ENCODE measurements around the gene SMPD3.
A peak's percentile ranks its signal among the peaks of the same experiment; 100 is the strongest.

Gene SMPD3

GRCh38 chr16:68451676-68452075 is 3.4 kb upstream of the SMPD3 start:
- Histone ChIP-seq H3K4me2 (no peak overlapping the region), H3K4me1 (peaks cover 12 to 18% (median 16%) of the 10 kb centered on the region in 10 experiments), H3K27ac (no peak overlapping the region), H3K9ac (no peak overlapping the region), H3K27me3 (peaks cover 11 to 16% (median 15%) of the 10 kb centered on the region in 11 experiments; a peak in 21 of 22 replicates), H4K20me1 (peaks cover 0 to 12% (median 9%) of the 10 kb centered on the region in 11 experiments; a peak in 11 of 22 replicates), H3K9me3 (replicated peaks in 1 of 11) (no peaks in the 10 kb centered on the region), H3K36me3 (no peaks in the 10 kb centered on the region), H3K4me3 (no peak overlapping the region)
- TF ChIP-seq Cebpa-rat (IDR thresholded peaks at IDR 0.05), result no peak

DNA sequence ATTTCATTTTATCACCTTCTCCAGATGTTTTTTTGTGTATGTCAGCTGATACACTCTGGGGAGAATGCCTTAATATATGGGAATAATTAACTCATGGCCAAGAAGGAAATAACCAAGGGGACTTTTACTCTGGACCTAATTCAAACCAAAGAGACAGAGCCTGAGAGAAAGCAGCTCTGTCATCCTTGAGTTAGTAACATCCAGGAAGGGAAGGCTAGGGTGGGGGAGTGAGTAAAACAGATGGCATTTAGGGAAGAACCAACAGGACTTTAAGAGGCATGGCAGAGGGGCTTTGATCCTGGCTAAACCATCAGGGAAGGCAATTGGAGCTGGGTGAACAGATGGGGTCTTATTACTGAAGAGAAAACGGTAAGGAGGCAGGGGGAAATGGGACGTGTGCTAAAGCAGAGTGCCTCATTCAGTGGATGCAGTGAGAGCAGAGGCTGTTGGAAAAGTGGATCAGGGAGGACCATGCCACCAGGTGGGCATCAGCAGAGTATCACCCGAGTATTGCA is 2.5 kb upstream of the SMPD3 start:
- TF ChIP-seq Cebpa-rat (IDR thresholded peaks at IDR 0.05), result no peak
- Histone ChIP-seq H4K20me1 (peaks cover 0 to 21% (median 9%) of the 10 kb centered on the region in 11 experiments; a peak in 11 of 22 replicates), H3K4me3 (no peak overlapping the region), H3K9ac (no peak overlapping the region), H3K9me3 (replicated peaks in 1 of 11) (no peaks in the 10 kb centered on the region), H3K36me3 (no peaks in the 10 kb centered on the region), H3K4me1 (peaks cover 12 to 18% (median 16%) of the 10 kb centered on the region in 10 experiments), H3K27me3 (peaks cover 13 to 25% (median 22%) of the 10 kb centered on the region in 11 experiments; a peak in 21 of 22 replicates), H3K4me2 (no peak overlapping the region), H3K27ac (no peak overlapping the region)

- Histone ChIP-seq H3K4me3 (peak overlapping the region; percentile 44 to 66 (median 52)), H3K4me1 (peaks cover 12 to 18% (median 16%) of the 10 kb centered on the region in 10 experiments), H3K4me2 (peak overlapping the region; percentile 75 to 100 (median 92)), H3K27ac (no peak overlapping the region), H3K9me3 (replicated peaks in 1 of 11) (no peaks in the 10 kb centered on the region), H3K27me3 (peaks cover 13 to 26% (median 22%) of the 10 kb centered on the region in 11 experiments; a peak in 21 of 22 replicates), H3K9ac (no peak overlapping the region), H4K20me1 (peaks cover 0 to 21% (median 9%) of the 10 kb centered on the region in 11 experiments; a peak in 11 of 22 replicates), H3K36me3 (no peaks in the 10 kb centered on the region)
- no peak for TF ChIP-seq Cebpa-rat (IDR thresholded peaks at IDR 0.05)
Observed at GRCh38 chr16:68447653-68448359, 502 bp downstream of the SMPD3 start.

DNA sequence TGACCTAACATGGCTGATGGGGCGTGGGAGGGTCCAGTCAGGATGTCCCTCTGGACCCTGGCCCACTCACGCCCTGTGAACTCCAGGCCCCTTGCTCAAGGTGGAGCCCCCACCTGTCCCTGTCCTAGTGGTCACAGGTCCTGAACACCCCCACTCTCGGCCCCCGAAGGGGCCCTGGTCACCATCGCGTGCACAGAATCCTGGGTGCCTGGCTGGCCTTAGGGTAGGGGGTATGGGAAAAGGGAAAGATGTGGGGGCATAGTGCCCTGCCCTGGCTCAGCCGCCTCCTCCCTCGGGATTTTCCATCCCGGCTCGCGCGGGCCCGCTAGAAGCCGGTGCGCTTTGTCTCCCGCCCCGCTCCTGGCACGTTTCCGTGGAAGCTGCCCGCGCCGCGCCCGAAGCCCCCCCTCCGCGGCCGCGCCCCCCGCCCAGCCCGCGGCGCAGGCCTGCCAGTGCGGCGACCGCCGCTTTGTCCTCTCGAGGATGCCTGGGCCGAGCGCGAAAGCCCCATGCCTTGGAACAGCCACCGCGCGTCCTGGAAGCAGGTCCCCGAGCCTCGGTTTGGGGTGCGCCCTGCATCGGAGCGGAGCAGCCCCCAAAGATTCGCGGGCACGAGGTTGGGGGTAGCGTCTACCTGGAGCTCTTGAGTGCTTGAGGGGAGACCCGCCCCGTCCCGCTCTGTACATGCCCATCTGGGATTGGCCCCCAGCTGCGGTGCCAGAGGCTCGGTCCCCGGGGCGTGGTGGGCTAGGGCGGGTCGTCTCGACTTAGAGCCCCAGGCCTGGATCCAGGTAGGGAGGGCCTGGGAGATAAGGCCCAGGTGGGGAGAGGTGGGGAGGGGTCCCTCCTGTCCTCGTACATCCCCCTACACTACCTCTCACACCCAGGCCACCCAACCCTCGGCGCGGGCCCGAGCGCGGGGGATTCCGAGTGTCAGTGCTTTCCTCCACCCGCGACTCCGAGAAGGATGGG is 1.3 kb downstream of the SMPD3 start:
- no peak for TF ChIP-seq Cebpa-rat (IDR thresholded peaks at IDR 0.05)
- Histone ChIP-seq H3K4me3 (no peak overlapping the region), H3K27ac (no peak overlapping the region)

GRCh38 chr16:68445458-68445857 is 2.9 kb downstream of the SMPD3 start:
- Histone ChIP-seq H3K4me2 (no peak overlapping the region), H3K36me3 (no peaks in the 10 kb centered on the region), H3K4me1 (peaks cover 12 to 18% (median 16%) of the 10 kb centered on the region in 10 experiments), H3K27me3 (peaks cover 13 to 26% (median 22%) of the 10 kb centered on the region in 11 experiments; a peak in 21 of 22 replicates), H3K27ac (no peak overlapping the region), H4K20me1 (peaks cover 0 to 21% (median 9%) of the 10 kb centered on the region in 11 experiments; a peak in 11 of 22 replicates), H3K4me3 (no peak overlapping the region), H3K9me3 (replicated peaks in 1 of 11) (no peaks in the 10 kb centered on the region), H3K9ac (no peak overlapping the region)
- no peak for TF ChIP-seq Cebpa-rat (IDR thresholded peaks at IDR 0.05)

More for the DNA sequence above, 1.3 kb downstream of the SMPD3 start:
- peaks cover 0 to 21% (median 9%) of the 10 kb centered on the region in 11 experiments; a peak in 11 of 22 replicates for H4K20me1 ChIP-seq
- H3K27me3 ChIP-seq, result peaks cover 13 to 26% (median 22%) of the 10 kb centered on the region in 11 experiments; a peak in 21 of 22 replicates
- H3K9ac ChIP-seq, result no peak overlapping the region
- H3K9me3 ChIP-seq (replicated peaks in 1 of 11), result no peaks in the 10 kb centered on the region
- H3K4me2 ChIP-seq, result peak overlapping the region; percentile 75 to 100 (median 92); a peak in 20 of 22 replicates
- peaks cover 12 to 18% (median 16%) of the 10 kb centered on the region in 10 experiments for H3K4me1 ChIP-seq
- H3K36me3 ChIP-seq, result no peaks in the 10 kb centered on the region

GRCh38 chr16:68444056-68444657 is 4.2 kb downstream of the SMPD3 start:
- Histone ChIP-seq H3K4me3 (no peak overlapping the region), H3K4me1 (peaks cover 10 to 17% (median 14%) of the 10 kb centered on the region in 10 experiments), H3K27ac (no peak overlapping the region), H3K9ac (no peak overlapping the region), H4K20me1 (peaks cover 0 to 21% (median 9%) of the 10 kb centered on the region in 11 experiments; a peak in 11 of 22 replicates), H3K27me3 (peaks cover 13 to 26% (median 22%) of the 10 kb centered on the region in 11 experiments; a peak in 21 of 22 replicates), H3K36me3 (no peaks in the 10 kb centered on the region), H3K9me3 (replicated peaks in 1 of 11) (no peaks in the 10 kb centered on the region), H3K4me2 (no peak overlapping the region)
- no peak for TF ChIP-seq Cebpa-rat (IDR thresholded peaks at IDR 0.05)

GRCh38 chr16:68436581-68436980 is 11.7 kb downstream of the SMPD3 start:
- no peaks in the 10 kb centered on the region for H3K36me3 ChIP-seq
- no peaks in the 10 kb centered on the region for H4K20me1 ChIP-seq
- peaks cover 5 to 18% (median 9%) of the 10 kb centered on the region in 11 experiments; a peak in 16 of 22 replicates for H3K9me3 ChIP-seq (replicated peaks in 1 of 11)
- no peaks in the 10 kb centered on the region for H3K27me3 ChIP-seq
- no peak for TF ChIP-seq Cebpa-rat (IDR thresholded peaks at IDR 0.05)
- no peak overlapping the region for H3K27ac ChIP-seq
- H3K4me3 ChIP-seq, result no peak overlapping the region
- no peaks in the 10 kb centered on the region for H3K4me1 ChIP-seq
- no peak overlapping the region for H3K4me2 ChIP-seq
- H3K9ac ChIP-seq, result no peak overlapping the region

DNA sequence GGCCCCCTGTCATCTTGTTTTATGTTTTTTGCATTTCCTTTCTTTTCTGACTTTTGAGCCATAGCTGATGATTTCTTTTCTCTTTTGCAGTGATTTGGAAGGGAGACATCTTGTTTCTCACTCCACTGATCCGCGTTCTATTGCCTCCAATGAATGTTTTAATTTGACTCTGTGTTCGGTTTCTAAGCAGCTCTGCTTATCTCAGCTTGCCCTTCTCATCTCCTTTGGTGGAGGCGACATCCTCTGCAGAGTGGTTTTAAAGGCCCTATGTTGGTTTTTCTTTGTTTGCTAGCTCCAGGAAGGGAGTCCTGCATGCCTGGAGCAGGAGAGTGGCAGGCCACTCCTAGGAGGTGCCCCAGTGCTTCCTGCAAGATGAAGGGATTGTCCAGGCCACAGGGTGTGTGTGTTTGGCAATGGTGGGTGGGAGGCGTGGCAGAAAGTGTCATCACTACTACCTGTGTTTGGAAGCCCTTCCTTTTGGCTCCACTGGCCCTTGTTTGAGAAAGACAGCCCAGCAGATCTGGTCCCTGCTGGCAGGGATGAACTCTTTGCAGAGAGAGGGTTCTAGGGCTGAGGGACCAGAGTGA is 13.6 kb downstream of the SMPD3 start:
- Histone ChIP-seq H3K9me3 (replicated peaks in 1 of 11) (peaks cover 5 to 18% (median 9%) of the 10 kb centered on the region in 11 experiments; a peak in 16 of 22 replicates), H3K36me3 (no peaks in the 10 kb centered on the region), H3K4me3 (no peak overlapping the region), H3K27ac (no peak overlapping the region), H3K27me3 (no peaks in the 10 kb centered on the region), H4K20me1 (no peaks in the 10 kb centered on the region), H3K4me2 (no peak overlapping the region), H3K4me1 (peaks cover 0 to 12% (median 3%) of the 10 kb centered on the region in 10 experiments; a peak in 4 of 20 replicates), H3K9ac (no peak overlapping the region)
- TF ChIP-seq Cebpa-rat (IDR thresholded peaks at IDR 0.05), result no peak
